ENCODE data around the gene ACSL1. TPM values are rescaled to one million over a fixed set of nuclear protein-coding genes. Genes with fewer than 3 reads are reported as not detected.
"Not testable (repeated sequence)": the region's sequence is repeated elsewhere in the genome, so short reads cannot be mapped to it uniquely, and the experiment has no call there.

ACSL1 gene
- polyA plus RNA-seq, 3 donors: 58.0 to 74.8 (median 70.8) TPM

- DNase-seq (ENCODE audit: low read depth in 3 of 3, low spot score in 2 of 3): no peak
Measured at GRCh38 chr4:184843984-184844554, 18.3 kb upstream of the ACSL1 start.

GRCh38 chr4:184839075-184839399 is 13.3 kb upstream of the ACSL1 start:
- not testable (repeated sequence) for DNase-seq (ENCODE audit: low read depth in 3 of 3, low spot score in 2 of 3)

DNA sequence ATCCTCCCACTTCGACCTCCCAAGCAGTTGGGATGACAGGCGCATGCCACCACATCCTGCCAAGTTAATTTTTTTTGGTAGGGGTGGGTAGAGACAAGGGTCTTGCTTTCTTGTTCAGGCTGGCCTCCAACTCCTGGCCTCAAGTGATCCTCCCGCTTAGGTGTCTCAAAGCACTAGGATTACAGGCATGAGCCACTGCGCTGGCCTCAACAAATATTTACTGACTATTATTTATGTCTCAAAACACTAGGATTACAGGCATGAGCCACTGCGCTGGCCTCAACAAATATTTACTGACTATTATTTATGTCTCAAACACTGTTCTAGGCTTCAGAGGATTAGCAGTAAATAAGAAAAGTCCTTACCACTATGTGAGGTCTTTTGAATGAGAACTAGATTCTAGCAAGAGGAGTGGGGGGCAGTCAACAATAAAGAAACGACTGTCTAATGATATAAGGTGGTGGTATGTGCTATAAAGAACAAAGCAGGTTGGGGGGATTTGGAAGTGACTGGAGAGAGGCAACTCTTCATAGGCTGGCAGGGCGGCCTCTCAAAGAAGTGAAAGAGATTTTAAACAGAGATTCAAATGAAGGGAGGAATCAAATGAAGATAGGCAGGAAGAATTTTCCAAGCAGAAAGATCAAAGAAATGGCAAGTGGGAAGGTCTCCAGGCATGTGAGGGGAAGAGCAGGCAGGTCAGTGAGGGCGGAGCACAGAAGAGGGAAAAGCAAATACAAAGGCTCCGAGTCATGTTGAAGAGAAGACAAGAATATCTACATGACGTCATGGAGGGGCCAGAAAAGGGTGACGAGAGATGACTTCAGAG is 12.7 kb upstream of the ACSL1 start:
- DNase-seq (ENCODE audit: low read depth in 3 of 3, low spot score in 2 of 3): no peak

DNA sequence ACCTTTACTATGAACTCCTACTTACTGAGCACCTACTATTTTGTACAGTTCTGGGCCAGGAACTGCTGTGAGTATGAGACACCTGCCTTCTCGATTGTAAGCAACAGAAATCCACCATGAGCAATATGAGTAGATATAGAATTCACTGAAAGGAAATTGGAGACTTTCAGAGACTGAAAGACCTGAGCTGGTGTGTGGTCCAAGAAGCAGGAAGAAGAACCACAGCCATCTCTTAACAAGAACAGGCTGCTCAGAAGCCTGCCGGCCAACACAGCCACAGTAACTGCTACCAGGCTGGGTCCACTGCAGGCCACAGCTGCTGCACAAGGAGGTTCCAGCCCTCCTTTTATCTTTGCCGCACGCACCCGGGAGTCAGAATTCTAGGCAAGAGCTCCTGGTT is 10.8 kb upstream of the ACSL1 start:
- DNase-seq (ENCODE audit: low read depth in 3 of 3, low spot score in 2 of 3): no peak

GRCh38 chr4:184833046-184833838 is 7.5 kb upstream of the ACSL1 start:
- no peak for DNase-seq (ENCODE audit: low read depth in 3 of 3, low spot score in 2 of 3)

GRCh38 chr4:184831153-184831552 is 5.4 kb upstream of the ACSL1 start:
- DNase-seq (ENCODE audit: low read depth in 3 of 3, low spot score in 2 of 3): no peak

GRCh38 chr4:184826691-184827270 is 1.0 kb upstream of the ACSL1 start:
- DNase-seq (ENCODE audit: low read depth in 3 of 3, low spot score in 2 of 3): no peak

GRCh38 chr4:184825141-184825895 is 450 bp downstream of the ACSL1 start:
- no peak for DNase-seq (ENCODE audit: low read depth in 3 of 3, low spot score in 2 of 3)

GRCh38 chr4:184824776-184825084 is 1.0 kb downstream of the ACSL1 start:
- DNase-seq (ENCODE audit: low read depth in 3 of 3, low spot score in 2 of 3): no peak

- DNase-seq (ENCODE audit: low read depth in 3 of 3, low spot score in 2 of 3): no peak
Measured at GRCh38 chr4:184824081-184824775, 1.5 kb downstream of the ACSL1 start.

DNA sequence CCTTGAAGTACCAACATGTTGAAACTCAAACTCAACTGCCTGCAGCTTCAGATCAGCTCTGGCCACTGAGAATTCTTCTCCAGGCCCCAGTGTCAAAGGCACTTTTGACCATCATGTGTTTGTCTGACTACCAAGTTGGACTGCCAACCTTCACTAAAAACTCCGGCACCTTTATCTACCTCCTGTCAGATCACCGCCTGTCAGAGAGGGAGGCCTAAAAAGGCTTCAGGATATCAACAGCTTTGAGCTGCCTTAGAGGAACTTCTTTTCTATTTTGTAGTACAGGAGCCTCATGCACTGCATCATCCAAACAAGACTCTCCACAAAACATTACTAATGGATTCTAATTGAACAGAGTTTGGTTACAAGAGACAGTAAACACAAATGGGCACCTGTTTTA is 2.8 kb downstream of the ACSL1 start:
- no peak for DNase-seq (ENCODE audit: low read depth in 3 of 3, low spot score in 2 of 3)

- DNase-seq (ENCODE audit: low read depth in 3 of 3, low spot score in 2 of 3): no peak
Measured at GRCh38 chr4:184822356-184822755, 3.4 kb downstream of the ACSL1 start.

- DNase-seq (ENCODE audit: low read depth in 3 of 3, low spot score in 2 of 3): no peak
Measured at GRCh38 chr4:184821242-184821641, 4.5 kb downstream of the ACSL1 start.

DNA sequence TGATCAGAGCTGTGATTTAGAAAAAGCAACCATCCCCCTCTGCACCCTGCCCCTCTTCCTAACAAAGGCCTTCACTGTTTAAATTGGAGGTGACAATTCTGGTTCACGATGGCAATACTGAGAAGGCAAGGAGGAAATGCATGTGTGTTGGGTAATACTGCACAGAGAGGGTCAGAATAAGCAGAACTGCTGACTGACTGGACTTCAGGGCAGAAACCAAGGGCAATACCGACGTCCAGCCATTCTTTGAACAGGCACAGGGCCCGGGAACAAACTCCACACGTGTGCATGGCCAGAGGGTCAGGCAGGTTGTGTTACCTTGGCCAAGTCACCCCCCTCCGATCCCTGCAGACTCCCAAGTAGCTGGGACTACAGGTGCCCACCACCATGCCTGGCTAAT is 6.0 kb downstream of the ACSL1 start:
- no peak for DNase-seq (ENCODE audit: low read depth in 3 of 3, low spot score in 2 of 3)

DNA sequence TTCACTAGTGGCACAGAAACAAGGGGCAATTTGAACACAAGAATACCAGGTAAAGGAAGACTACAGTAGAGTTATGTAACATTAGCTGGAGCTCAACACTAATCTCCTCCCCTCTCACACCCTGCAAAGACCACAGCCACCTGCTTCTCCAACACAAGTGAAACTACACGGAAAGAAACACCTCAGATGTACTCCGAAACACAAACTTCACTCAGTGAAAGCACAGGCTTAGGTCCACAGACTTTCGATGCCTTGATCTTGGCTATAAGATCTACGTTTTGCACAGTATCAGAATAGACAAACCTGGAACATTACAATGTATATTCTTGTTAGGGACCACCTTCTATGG is 7.6 kb downstream of the ACSL1 start:
- no peak for DNase-seq (ENCODE audit: low read depth in 3 of 3, low spot score in 2 of 3)

GRCh38 chr4:184817494-184818215 is 8.1 kb downstream of the ACSL1 start:
- DNase-seq (ENCODE audit: low read depth in 3 of 3, low spot score in 2 of 3): no peak

GRCh38 chr4:184816962-184817361 is 8.8 kb downstream of the ACSL1 start:
- DNase-seq (ENCODE audit: low read depth in 3 of 3, low spot score in 2 of 3): no peak

GRCh38 chr4:184815046-184815877 is 10.5 kb downstream of the ACSL1 start:
- DNase-seq (ENCODE audit: low read depth in 3 of 3, low spot score in 2 of 3): no peak

DNA sequence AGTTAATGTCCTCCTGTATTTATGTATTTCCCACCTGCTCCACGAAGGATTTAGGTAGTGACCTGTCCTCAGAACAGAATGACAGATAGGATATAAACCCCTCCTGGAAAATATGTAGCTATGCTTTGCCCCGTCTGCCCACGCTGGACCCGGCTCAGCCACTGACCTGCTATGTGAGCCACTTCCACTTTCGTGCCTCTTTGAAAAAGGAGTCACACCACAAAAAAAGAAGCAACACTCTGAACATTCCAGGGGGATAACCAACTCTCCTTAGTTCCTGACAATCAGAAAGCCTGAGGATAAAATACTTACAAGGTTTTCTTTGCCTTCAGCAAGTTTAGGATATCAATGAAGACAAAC is 11.1 kb downstream of the ACSL1 start:
- no peak for DNase-seq (ENCODE audit: low read depth in 3 of 3, low spot score in 2 of 3)
